Ascending aorta (tissue), 2 donors: Measurements from ENCODE around the gene VSIG2. TPM values are rescaled to one million over a fixed set of nuclear protein-coding genes. Genes with fewer than 3 reads are reported as not detected.
A peak's percentile ranks its signal among the peaks of the same experiment; 100 is the strongest.

ENCODE experiments used
- DNase-seq, 2 donors: peaks; one replicate each; pipeline ENCODE4 v3.0.0-alpha.2; 2019; ENCODE audit warnings: low spot score in 2 of 2
- H3K27ac ChIP-seq, 2 donors: fragments of 200-600 bp; sonication (generic); one replicate each; pipeline ENCODE4 v1.5.1; 2016 to 2017; ENCODE audit warnings: mild to moderate bottlenecking in 1 of 2
- H3K27me3 ChIP-seq: fragments of 200-600 bp; sonication (generic); one replicate; pipeline ENCODE4 v1.5.1; 2017
- H3K36me3 ChIP-seq, 2 donors: fragments of 200-600 bp; sonication (generic); one replicate each; pipeline ENCODE4 v1.5.1; 2016
- H3K4me1 ChIP-seq, 2 donors: fragments of 200-600 bp; sonication (generic); one replicate each; pipeline ENCODE4 v1.5.1; 2016 to 2017; ENCODE audit warnings: mild to moderate bottlenecking in 1 of 2
- H3K4me3 ChIP-seq, 2 donors: fragments of 200-600 bp; sonication (generic); one replicate each; pipeline ENCODE4 v1.5.1; 2016 to 2017; ENCODE audit warnings: mild to moderate bottlenecking in 1 of 2
- H3K9me3 ChIP-seq, 2 donors: fragments of 200-600 bp; sonication (generic); one replicate each; pipeline ENCODE4 v1.5.1; 2016
- intact Hi-C: fragments of 100-400 bp; cut with DNase I; formaldehyde crosslinking; loops from one replicate; pipeline ENCODE4 v1.15.1; 2023
- total RNA-seq: library from RNA; depleted of rRNA; stranded (reverse); fragments of >200 nt; gene quantifications from one replicate; pipeline ENCODE4 v1.1.0, GENCODE V29; 2016
- TF ChIP-seq, protein P1 (sequence below), 3 experiments: fragments of 200-600 bp in 2 of 3; fragments of 450-650 bp in 1 of 3; sonication (generic) in 2 of 3; IDR thresholded peaks; one replicate each; pipeline ENCODE4 v1.5.1; 2016 to 2019; ENCODE audit warnings: antibody characterized with exemption in 3 of 3, mild to moderate bottlenecking in 1 of 3, moderate library complexity in 1 of 3

The VSIG2 gene, protein sequence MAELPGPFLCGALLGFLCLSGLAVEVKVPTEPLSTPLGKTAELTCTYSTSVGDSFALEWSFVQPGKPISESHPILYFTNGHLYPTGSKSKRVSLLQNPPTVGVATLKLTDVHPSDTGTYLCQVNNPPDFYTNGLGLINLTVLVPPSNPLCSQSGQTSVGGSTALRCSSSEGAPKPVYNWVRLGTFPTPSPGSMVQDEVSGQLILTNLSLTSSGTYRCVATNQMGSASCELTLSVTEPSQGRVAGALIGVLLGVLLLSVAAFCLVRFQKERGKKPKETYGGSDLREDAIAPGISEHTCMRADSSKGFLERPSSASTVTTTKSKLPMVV
- total RNA-seq = not detected

DNA sequence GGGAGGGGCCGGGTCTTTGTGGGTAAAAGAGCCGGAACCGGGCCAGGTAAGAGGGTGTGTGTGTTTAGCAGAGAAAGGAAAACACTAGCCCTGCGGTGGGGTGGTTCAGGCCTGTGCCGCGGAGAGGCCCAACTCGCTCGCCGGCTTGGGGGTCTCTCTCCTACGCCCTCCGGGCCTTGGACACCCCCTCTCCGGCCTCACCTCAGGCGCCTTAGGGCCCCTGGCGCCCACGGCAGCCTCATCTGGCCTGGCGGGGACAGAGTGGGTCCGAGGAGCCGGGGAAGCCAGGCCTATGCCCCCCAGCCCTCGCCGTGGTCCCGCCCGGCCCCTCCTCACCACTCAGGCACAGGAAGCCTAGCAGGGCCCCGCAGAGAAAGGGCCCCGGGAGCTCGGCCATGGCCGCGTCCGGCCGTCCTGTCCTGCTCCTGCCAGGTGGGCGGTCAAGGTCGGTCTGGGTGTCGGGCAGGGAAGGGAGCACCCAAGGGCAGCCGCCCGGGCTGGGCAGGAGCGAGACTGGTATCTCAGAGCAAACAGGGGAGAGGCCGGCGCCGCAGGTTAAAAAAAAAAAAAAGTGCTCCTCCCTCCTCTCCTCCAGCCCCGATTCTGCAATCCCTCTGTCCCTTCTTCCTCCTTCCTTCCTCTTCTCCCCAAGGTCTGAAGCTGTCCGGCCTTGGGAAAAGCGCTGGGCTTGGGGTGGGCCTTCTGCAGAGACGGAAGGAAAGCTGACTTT, at the start of gene VSIG2:
VSIG2 (minus strand) TSS at position 515 of the 730 bp plus-strand sequence; CDS start at position 397, 118 bp downstream.
- peaks cover 0 to 3% of the 10 kb centered on the region in 2 donors for H3K36me3 ChIP-seq
- no peaks in the 10 kb centered on the region for H3K4me1 ChIP-seq
- H3K27ac ChIP-seq = no peak within 1 kb of the TSS
- no peak within 1 kb of the TSS for H3K4me3 ChIP-seq
- no peaks in the 10 kb centered on the region for H3K27me3 ChIP-seq
- no peaks in the 10 kb centered on the region for H3K9me3 ChIP-seq
- DNase-seq = no peak
- TF ChIP-seq, protein P1, sequence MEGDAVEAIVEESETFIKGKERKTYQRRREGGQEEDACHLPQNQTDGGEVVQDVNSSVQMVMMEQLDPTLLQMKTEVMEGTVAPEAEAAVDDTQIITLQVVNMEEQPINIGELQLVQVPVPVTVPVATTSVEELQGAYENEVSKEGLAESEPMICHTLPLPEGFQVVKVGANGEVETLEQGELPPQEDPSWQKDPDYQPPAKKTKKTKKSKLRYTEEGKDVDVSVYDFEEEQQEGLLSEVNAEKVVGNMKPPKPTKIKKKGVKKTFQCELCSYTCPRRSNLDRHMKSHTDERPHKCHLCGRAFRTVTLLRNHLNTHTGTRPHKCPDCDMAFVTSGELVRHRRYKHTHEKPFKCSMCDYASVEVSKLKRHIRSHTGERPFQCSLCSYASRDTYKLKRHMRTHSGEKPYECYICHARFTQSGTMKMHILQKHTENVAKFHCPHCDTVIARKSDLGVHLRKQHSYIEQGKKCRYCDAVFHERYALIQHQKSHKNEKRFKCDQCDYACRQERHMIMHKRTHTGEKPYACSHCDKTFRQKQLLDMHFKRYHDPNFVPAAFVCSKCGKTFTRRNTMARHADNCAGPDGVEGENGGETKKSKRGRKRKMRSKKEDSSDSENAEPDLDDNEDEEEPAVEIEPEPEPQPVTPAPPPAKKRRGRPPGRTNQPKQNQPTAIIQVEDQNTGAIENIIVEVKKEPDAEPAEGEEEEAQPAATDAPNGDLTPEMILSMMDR (IDR thresholded peaks at IDR 0.05) = no peak
- intact Hi-C loops = no loop called here

DNA sequence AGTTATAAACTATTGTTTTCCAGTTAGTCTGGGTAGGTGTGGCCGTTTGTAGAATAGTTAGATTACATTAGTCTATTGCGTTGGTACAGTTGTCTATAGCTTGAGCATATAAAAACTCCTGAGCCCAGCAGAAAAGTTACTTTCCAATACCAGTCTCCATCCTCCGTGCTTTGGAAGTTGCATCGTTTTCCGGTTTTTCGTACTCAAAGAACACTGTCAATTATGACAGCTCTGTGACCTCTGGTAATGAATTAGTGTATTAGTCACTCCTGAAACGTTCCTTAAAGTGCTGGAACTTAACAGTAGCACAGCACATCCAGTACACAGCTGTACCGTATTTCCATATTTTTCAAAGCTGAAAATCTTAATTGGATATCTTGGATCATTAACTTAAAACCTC, 49.0 kb upstream of the VSIG2 start:
- H3K27ac ChIP-seq = peak overlapping the region; percentile 99
- peaks cover 0 to 4% of the 10 kb centered on the region in 2 donors for H3K36me3 ChIP-seq
- H3K27me3 ChIP-seq = no peaks in the 10 kb centered on the region
- peak overlapping the region; percentile 81 to 98 for H3K4me3 ChIP-seq
- peaks cover 13 to 16% of the 10 kb centered on the region in 2 donors for H3K4me1 ChIP-seq
- no peak for DNase-seq
- TF ChIP-seq, protein P1 (IDR thresholded peaks at IDR 0.05) = no peak
- no peaks in the 10 kb centered on the region for H3K9me3 ChIP-seq
- intact Hi-C loops = loop anchor here (1.0 to 10.0 kb wide), 3 partner anchors 36 to 314 kb away; partner anchors contain the start of gene TMEM218

DNA sequence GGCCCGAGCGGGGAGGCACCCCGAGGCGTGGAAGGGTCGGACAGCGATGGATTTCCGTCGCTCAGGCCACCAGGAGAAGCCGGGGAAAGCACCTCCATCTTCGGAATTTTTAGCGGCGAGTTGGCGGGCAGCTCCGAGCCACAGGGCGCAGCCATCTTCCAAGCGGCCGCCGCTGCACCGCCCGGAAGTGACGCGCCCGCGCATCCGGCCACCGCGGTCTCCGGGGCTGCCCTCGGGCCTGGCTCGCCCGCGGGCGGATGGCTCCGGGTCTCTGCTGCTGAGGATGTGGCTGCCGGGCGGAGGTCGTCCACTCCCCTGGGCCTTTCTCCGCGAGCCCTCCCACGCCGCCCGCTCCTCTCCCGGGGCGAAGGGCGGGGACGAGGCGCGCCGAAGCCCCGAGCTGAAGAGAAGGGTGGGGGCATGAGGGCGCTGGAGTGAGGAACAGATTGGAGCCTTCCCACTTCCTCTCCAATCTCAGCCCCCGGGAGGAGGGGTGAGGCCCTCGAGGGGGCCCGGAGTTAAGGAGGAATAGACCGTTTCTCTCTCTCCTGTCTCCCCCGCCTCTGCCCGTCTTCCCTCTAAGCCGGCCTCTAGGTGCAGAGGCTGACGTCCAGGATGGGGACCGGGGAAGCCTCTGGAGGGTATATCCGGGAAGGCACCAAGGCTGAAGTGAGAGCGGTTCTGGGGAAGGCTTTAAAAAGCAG, 48.3 kb upstream of the VSIG2 start, which contains the start of gene MSANTD2:
MSANTD2 (minus strand) TSS at position 181 of the 704 bp plus-strand sequence; CDS start at position 155, 26 bp downstream.
- Histone ChIP-seq H3K4me1 (peaks cover 13 to 16% of the 10 kb centered on the region in 2 donors), H3K9me3 (no peaks in the 10 kb centered on the region), H3K36me3 (no peaks in the 10 kb centered on the region), H3K27ac (peak within 1 kb of the TSS; percentile 99), H3K4me3 (peak within 1 kb of the TSS; percentile 81 to 98), H3K27me3 (no peaks in the 10 kb centered on the region)
- TF ChIP-seq, protein P1 (IDR thresholded peaks at IDR 0.05) = no peak
- intact Hi-C loops = loop anchor here (1.0 to 10.0 kb wide), 3 partner anchors 131 to 314 kb away; partner anchors contain the start of gene TMEM218
- DNase-seq = peak; percentile 19 to 87

GRCh38 chr11:124799348-124800225, 47.5 kb upstream of the VSIG2 start:
- TF ChIP-seq, protein P1 (IDR thresholded peaks at IDR 0.05) = no peak
- peak in 1 of 2 donors; percentile 67 for DNase-seq
- H3K27ac ChIP-seq = peak overlapping the region; percentile 99
- H3K27me3 ChIP-seq = no peaks in the 10 kb centered on the region
- no peaks in the 10 kb centered on the region for H3K36me3 ChIP-seq
- intact Hi-C loops = loop anchor here (1.0 to 10.0 kb wide), 3 partner anchors 130 to 315 kb away; partner anchors contain the start of gene TMEM218
- peaks cover 13 to 16% of the 10 kb centered on the region in 2 donors for H3K4me1 ChIP-seq
- peak overlapping the region; percentile 81 to 98 for H3K4me3 ChIP-seq
- H3K9me3 ChIP-seq = no peaks in the 10 kb centered on the region
